Spinal cord (tissue), 10 donors: ENCODE measurements around the gene LCP1. TPM values are rescaled to one million over a fixed set of nuclear protein-coding genes. Genes with fewer than 3 reads are reported as not detected.

Source experiments
- DNase-seq, 6 donors: peaks; one replicate each; pipeline versions ENCODE4 v3.0.0 to v3.0.0-alpha.2; 2013 to 2015; ENCODE audit warnings: low spot score in 6 of 6, low read depth in 4 of 6
- H3K27ac ChIP-seq: one replicate; pipeline ENCODE4 v1.5.1; 2013; ENCODE audit warnings: low read depth, low read length, control low read depth
- H3K27me3 ChIP-seq: one replicate; pipeline ENCODE4 v1.6.1; 2013; ENCODE audit warnings: low read length; ENCODE audit not compliant: control insufficient read depth, insufficient read depth
- H3K36me3 ChIP-seq: one replicate; pipeline ENCODE4 v1.6.1; 2013; ENCODE audit warnings: low read length; ENCODE audit not compliant: control insufficient read depth, insufficient read depth
- H3K4me1 ChIP-seq: one replicate; pipeline ENCODE4 v1.6.1; 2013; ENCODE audit warnings: low read length; ENCODE audit not compliant: control insufficient read depth, insufficient read depth
- H3K4me3 ChIP-seq: one replicate; pipeline ENCODE4 v1.5.1; 2013; ENCODE audit warnings: low read depth, low read length, control low read depth
- H3K9me3 ChIP-seq: one replicate; pipeline ENCODE4 v1.6.1; 2013; ENCODE audit warnings: low read length; ENCODE audit not compliant: control insufficient read depth, insufficient read depth
- WGBS: methylation state at CpG from one replicate; pipeline ENCODE4 v1.1.5; 2013; ENCODE audit warnings: missing lambda C conversion rate; ENCODE audit not compliant: insufficient coverage; 5-methylcytosine and 5-hydroxymethylcytosine counted together
- polyA plus RNA-seq, 2 donors: library from polyadenylated mRNA; unstranded; fragments of 120-200 nt; gene quantifications; one replicate each; pipeline ENCODE4 v1.2.1, GENCODE V29; 2013; ENCODE audit not compliant: insufficient read length in 2 of 2
- total RNA-seq, 2 donors: library from RNA; depleted of rRNA in 1 of 2; stranded (reverse); fragments of 120-200 nt in 1 of 2; fragments of >200 nt in 1 of 2; gene quantifications; one replicate each; pipeline versions ENCODE4 v1.2.3 to v1.2.4, GENCODE V29; 2013 to 2014
- donor health status: healthy.

Gene LCP1
- total and polyA plus RNA-seq, 4 donors = 13.7 to 65.1 (median 17.1) TPM

- Histone ChIP-seq H3K9me3 (no peaks in the 10 kb centered on the region), H3K4me3 (no peak overlapping the region), H3K27ac (no peak overlapping the region), H3K27me3 (no peaks in the 10 kb centered on the region), H3K4me1 (no peaks in the 10 kb centered on the region), H3K36me3 (no peaks in the 10 kb centered on the region)
- no peak for DNase-seq
- 100% methylated on average over 1 of the region's 4 CpGs for WGBS
Measured at GRCh38 chr13:46097663-46098062, 84.3 kb downstream of the LCP1 start.

DNA sequence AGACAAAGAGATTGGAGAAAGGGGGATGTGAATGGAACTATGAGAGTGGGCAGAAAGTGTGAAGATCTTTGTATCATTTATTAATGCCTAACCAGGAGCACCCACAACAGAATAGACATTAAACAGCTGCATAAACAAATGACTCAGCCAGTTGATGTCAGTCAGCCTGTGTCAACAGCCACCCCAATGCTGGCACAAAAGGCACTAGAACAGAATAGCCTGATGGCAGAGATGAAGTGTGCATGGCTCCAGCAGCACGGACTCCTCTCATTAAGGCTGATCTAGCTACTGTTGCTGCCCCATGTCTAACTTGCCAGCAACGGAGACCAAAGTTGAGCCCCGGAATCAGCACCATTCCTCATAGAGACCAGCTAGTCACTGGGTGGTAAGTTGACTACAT, 85.0 kb downstream of the LCP1 start:
- Histone ChIP-seq H3K36me3 (no peaks in the 10 kb centered on the region), H3K27me3 (no peaks in the 10 kb centered on the region), H3K9me3 (no peaks in the 10 kb centered on the region), H3K27ac (no peak overlapping the region), H3K4me1 (no peaks in the 10 kb centered on the region), H3K4me3 (no peak overlapping the region)
- DNase-seq = no peak
- WGBS = 85% methylated on average over 3 of the region's 3 CpGs

DNA sequence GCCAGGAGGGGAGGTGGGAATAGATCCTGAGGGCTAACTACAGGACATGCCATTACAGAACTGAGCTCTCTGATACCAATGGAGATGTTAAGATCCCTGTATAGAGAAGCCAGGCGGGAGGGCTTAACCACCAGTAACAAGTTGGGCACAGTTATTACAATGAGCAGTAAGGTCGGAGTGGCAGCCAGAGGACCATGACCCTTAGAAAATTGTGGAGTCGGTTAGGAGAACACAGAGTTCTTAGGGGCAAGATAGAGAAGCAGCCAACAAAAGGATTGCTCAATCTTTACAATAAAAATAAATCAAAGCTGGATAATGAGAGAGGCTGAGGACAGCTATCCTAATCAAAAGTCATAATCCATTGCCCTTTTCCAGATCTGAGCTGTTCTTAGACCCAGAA, 87.5 kb downstream of the LCP1 start:
- 100% methylated on average over 2 of the region's 3 CpGs for WGBS

DNA sequence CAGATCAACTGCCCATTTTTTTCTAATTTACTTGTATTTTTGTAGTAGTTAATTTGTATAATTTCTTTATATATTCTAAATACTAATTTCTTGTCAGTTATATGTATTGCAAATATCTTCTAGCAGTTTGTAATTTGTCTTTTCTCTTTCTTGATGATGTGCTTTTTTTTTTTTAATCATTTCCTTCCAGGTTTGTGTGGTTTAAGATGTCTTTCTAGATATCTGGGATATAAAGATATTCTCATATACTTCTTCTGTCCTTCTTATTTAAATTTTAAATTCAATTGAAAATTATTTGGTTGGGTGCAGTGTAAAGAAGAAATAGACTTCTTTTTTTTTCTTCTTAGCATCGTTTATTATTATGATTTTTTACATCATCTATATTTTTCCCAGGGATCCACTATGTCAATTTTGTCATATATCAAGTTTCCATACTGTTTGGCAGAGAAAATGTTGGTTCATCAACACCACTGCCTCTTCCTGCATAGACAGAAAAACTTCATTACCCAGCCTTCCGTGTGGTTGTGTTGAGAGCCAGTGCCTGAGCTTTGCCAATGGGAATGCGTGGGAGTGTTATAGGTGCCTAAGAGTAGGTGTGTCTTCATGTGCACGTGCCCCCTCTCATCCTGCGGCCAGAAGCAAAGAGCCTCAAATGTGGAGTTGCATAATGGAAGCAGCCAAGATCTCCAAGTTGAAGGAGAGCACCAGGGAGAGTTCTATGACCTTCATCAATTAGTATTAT, 93.0 kb downstream of the LCP1 start:
- 65% methylated on average over 2 of the region's 5 CpGs for WGBS
- DNase-seq = no peak
- Histone ChIP-seq H3K9me3 (no peaks in the 10 kb centered on the region), H3K27me3 (no peaks in the 10 kb centered on the region), H3K4me3 (no peak overlapping the region), H3K27ac (no peak overlapping the region), H3K4me1 (no peaks in the 10 kb centered on the region), H3K36me3 (no peaks in the 10 kb centered on the region)

More for the DNA sequence above, 87.5 kb downstream of the LCP1 start:
- H3K4me3 ChIP-seq = no peak overlapping the region
- DNase-seq = no peak
- H3K27me3 ChIP-seq = no peaks in the 10 kb centered on the region
- no peaks in the 10 kb centered on the region for H3K9me3 ChIP-seq
- H3K4me1 ChIP-seq = no peaks in the 10 kb centered on the region
- H3K36me3 ChIP-seq = no peaks in the 10 kb centered on the region
- no peak overlapping the region for H3K27ac ChIP-seq

- Histone ChIP-seq H3K27ac (no peak overlapping the region), H3K36me3 (no peaks in the 10 kb centered on the region), H3K27me3 (no peaks in the 10 kb centered on the region), H3K4me1 (no peaks in the 10 kb centered on the region), H3K9me3 (no peaks in the 10 kb centered on the region), H3K4me3 (no peak overlapping the region)
- no peak for DNase-seq
Measured at GRCh38 chr13:46087481-46087880, 94.5 kb downstream of the LCP1 start.

DNA sequence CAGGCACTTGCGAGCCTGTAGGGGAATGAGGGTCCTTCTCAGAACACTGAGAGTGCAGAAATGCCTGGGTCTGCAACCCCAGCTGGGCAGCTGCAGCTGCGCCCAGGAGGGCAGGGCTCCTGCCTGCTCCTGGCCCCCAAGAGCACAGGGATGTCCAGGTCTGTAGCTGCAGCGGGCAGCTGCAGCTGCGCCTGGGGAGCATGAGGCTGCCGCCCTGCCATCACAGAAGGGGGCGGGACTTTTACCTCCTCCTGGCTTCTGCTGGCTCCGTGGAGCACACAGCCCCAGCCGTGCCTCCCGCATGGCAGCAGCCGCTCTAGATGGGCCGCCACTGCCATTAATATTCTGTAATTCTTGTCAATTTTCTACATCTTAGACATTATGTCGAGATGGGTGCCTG, 95.0 kb downstream of the LCP1 start:
- DNase-seq = no peak
- H3K9me3 ChIP-seq = no peaks in the 10 kb centered on the region
- H3K27ac ChIP-seq = no peak overlapping the region
- no peaks in the 10 kb centered on the region for H3K4me1 ChIP-seq
- no peak overlapping the region for H3K4me3 ChIP-seq
- no peaks in the 10 kb centered on the region for H3K36me3 ChIP-seq
- H3K27me3 ChIP-seq = no peaks in the 10 kb centered on the region
- 96% methylated on average over 4 of the region's 12 CpGs for WGBS

- 96% methylated on average over 10 of the region's 12 CpGs for WGBS
- no peak overlapping the region for H3K4me3 ChIP-seq
- H3K27ac ChIP-seq = no peak overlapping the region
- H3K36me3 ChIP-seq = no peaks in the 10 kb centered on the region
- no peaks in the 10 kb centered on the region for H3K27me3 ChIP-seq
- no peaks in the 10 kb centered on the region for H3K9me3 ChIP-seq
- DNase-seq = no peak
- H3K4me1 ChIP-seq = no peaks in the 10 kb centered on the region
Measured at GRCh38 chr13:46086421-46086922, 95.5 kb downstream of the LCP1 start.

GRCh38 chr13:46085737-46086136, 96.2 kb downstream of the LCP1 start:
- no peaks in the 10 kb centered on the region for H3K4me1 ChIP-seq
- H3K27ac ChIP-seq = no peak overlapping the region
- WGBS = 95% methylated on average over 13 of the region's 13 CpGs

GRCh38 chr13:46082324-46082723, 99.7 kb downstream of the LCP1 start:
- H3K36me3 ChIP-seq = no peaks in the 10 kb centered on the region
- no peak overlapping the region for H3K27ac ChIP-seq
- H3K9me3 ChIP-seq = no peaks in the 10 kb centered on the region
- H3K4me3 ChIP-seq = no peak overlapping the region
- no peaks in the 10 kb centered on the region for H3K27me3 ChIP-seq
- 92% methylated on average over 4 of the region's 5 CpGs for WGBS
- no peaks in the 10 kb centered on the region for H3K4me1 ChIP-seq
- DNase-seq = no peak

More at GRCh38 chr13:46085737-46086136, 96.2 kb downstream of the LCP1 start:
- Histone ChIP-seq H3K36me3 (no peaks in the 10 kb centered on the region), H3K9me3 (no peaks in the 10 kb centered on the region), H3K4me3 (no peak overlapping the region), H3K27me3 (no peaks in the 10 kb centered on the region)
- DNase-seq = no peak

DNA sequence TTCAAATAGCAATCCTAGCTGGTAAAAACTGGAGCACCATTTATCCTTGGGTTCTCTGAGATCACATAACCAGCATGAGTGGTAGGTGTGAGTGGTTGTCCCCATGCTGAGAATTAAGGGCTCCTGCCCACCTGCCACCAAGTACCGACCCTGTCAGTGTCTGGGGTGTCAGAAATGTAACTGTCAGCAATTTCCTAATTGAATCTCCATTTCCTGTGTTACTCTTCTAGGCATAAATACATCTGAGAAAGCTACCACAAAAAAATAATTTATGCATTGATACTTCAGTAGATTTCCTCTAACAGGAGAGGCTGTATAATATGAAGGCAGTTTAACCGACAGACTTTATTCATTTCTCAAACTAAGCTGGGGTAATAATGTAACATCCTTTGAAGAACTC, 102.2 kb downstream of the LCP1 start:
- no peaks in the 10 kb centered on the region for H3K27me3 ChIP-seq
- no peak overlapping the region for H3K27ac ChIP-seq
- WGBS = no CpG with 5 or more reads among the region's 2 CpGs
- H3K36me3 ChIP-seq = no peaks in the 10 kb centered on the region
- DNase-seq = no peak
- H3K4me1 ChIP-seq = no peaks in the 10 kb centered on the region
- H3K4me3 ChIP-seq = no peak overlapping the region
- no peaks in the 10 kb centered on the region for H3K9me3 ChIP-seq
